Astrocyte (in vitro differentiated cells and primary cell): ENCODE data around the gene MAST1. TPM values are rescaled to one million over a fixed set of nuclear protein-coding genes. Genes with fewer than 3 reads are reported as not detected.

ENCODE experiments used
- DNase-seq: peaks from one replicate; pipeline ENCODE4 v3.0.0-alpha.2; 2010; ENCODE audit warnings: low read depth
- FAIRE-seq: peaks from 2 replicates; lab custom pipeline; 2011; peaks lifted over from hg19 to GRCh38; lab: Jason Lieb, UNC
- H2AFZ ChIP-seq: 2 replicates; pipeline ENCODE4 v1.6.0; 2012; ENCODE audit warnings: low read depth, low read length, inconsistent platforms
- H3K27ac ChIP-seq: 2 replicates; pipeline ENCODE4 v1.5.1; 2011; ENCODE audit warnings: low read depth, low read length, inconsistent platforms
- H3K27me3 ChIP-seq: 2 replicates; pipeline ENCODE4 v1.6.0; 2011; ENCODE audit warnings: low read length, inconsistent platforms; ENCODE audit not compliant: insufficient read depth
- H3K36me3 ChIP-seq: 2 replicates; pipeline ENCODE4 v1.5.1; 2011; ENCODE audit warnings: low read length, inconsistent platforms; ENCODE audit not compliant: insufficient read depth
- H3K4me1 ChIP-seq: 2 replicates; pipeline ENCODE4 v1.5.1; 2011; ENCODE audit warnings: low read length, inconsistent platforms; ENCODE audit not compliant: insufficient read depth
- H3K4me2 ChIP-seq: 2 replicates; pipeline ENCODE4 v1.6.0; 2012; ENCODE audit warnings: low read length, inconsistent platforms
- H3K4me3 ChIP-seq: 2 replicates; pipeline ENCODE4 v1.5.1; 2011; ENCODE audit warnings: low read depth, mild to moderate bottlenecking, low read length, inconsistent platforms; ENCODE audit not compliant: insufficient read depth
- H3K79me2 ChIP-seq: 2 replicates; pipeline ENCODE4 v1.6.0; 2012; ENCODE audit warnings: mild to moderate bottlenecking, low read length, inconsistent platforms; ENCODE audit not compliant: insufficient read depth
- H3K9ac ChIP-seq: 2 replicates; pipeline ENCODE4 v1.6.0; 2012; ENCODE audit warnings: mild to moderate bottlenecking, low read length, inconsistent platforms
- H3K9me3 ChIP-seq: 2 replicates; pipeline ENCODE4 v1.5.1; 2012; ENCODE audit warnings: low read depth, mild to moderate bottlenecking, low read length, inconsistent platforms; ENCODE audit not compliant: insufficient read depth
- H4K20me1 ChIP-seq: 2 replicates; pipeline ENCODE4 v1.6.0; 2012; ENCODE audit warnings: low read length, inconsistent platforms; ENCODE audit not compliant: insufficient read depth
- H3K27ac Mint-ChIP-seq: one replicate; pipeline ENCODE4 v1.8.0; 2021; ENCODE audit warnings: mild to moderate bottlenecking, mixed read lengths; ENCODE audit not compliant: unreplicated experiment
- H3K27me3 Mint-ChIP-seq: one replicate; pipeline ENCODE4 v1.8.0; 2021; ENCODE audit warnings: low read depth, mixed read lengths; ENCODE audit not compliant: unreplicated experiment
- H3K36me3 Mint-ChIP-seq: one replicate; pipeline ENCODE4 v1.8.0; 2021; ENCODE audit warnings: low read depth, mixed read lengths; ENCODE audit not compliant: unreplicated experiment
- H3K4me1 Mint-ChIP-seq: one replicate; pipeline ENCODE4 v1.8.0; 2021; ENCODE audit warnings: low read depth, mixed read lengths; ENCODE audit not compliant: unreplicated experiment
- H3K4me3 Mint-ChIP-seq: one replicate; pipeline ENCODE4 v1.8.0; 2021; ENCODE audit warnings: mild to moderate bottlenecking, moderate library complexity, mixed read lengths; ENCODE audit not compliant: unreplicated experiment
- H3K9me3 Mint-ChIP-seq: one replicate; pipeline ENCODE4 v1.8.0; 2021; ENCODE audit warnings: mild to moderate bottlenecking, mixed read lengths; ENCODE audit not compliant: unreplicated experiment
- CTCF ChIP-seq: IDR thresholded peaks from 2 replicates; pipeline ENCODE4 v1.5.1; 2011; ENCODE audit warnings: low read depth, mild to moderate bottlenecking, inconsistent platforms, low read length, moderate library complexity; ENCODE audit not compliant: insufficient read depth
- EZH2 ChIP-seq: IDR thresholded peaks from 2 replicates; pipeline ENCODE4 v1.6.1; 2012; ENCODE audit warnings: mild to moderate bottlenecking, low read length, inconsistent platforms; ENCODE audit not compliant: insufficient read depth
- total RNA-seq: library from RNA; stranded (reverse); gene quantifications from 2 replicates; pipeline ENCODE4 v1.2.1, GENCODE V29; 2021

MAST1 gene
- total RNA-seq, 1 donor from 2014 or later, result 5.4 TPM

GRCh38 chr19:12793290-12794195, 44.8 kb upstream of the MAST1 start:
- Mint-ChIP-seq H3K27ac (peak overlapping the region; percentile 98), H3K36me3 (no peaks in the 10 kb centered on the region), H3K9me3 (no peaks in the 10 kb centered on the region), H3K4me3 (peak overlapping the region; percentile 93), H3K27me3 (no peaks in the 10 kb centered on the region), H3K4me1 (peaks cover 26% of the 10 kb centered on the region)
- TF ChIP-seq CTCF (no peak), EZH2 (no peak)
- peak overlapping the region; percentile 94 for H3K9ac ChIP-seq
- H3K4me2 ChIP-seq, result peak overlapping the region; percentile 91
- H3K79me2 ChIP-seq, result peaks cover 21% of the 10 kb centered on the region
- H3K4me3 ChIP-seq, result peak overlapping the region; percentile 92
- H3K27ac ChIP-seq, result peak overlapping the region; percentile 90
- H3K27me3 ChIP-seq, result no peaks in the 10 kb centered on the region
- peaks cover 19% of the 10 kb centered on the region for H4K20me1 ChIP-seq
- FAIRE-seq (no peak), DNase-seq (peak; percentile 73)
- H2AFZ ChIP-seq, result peak overlapping the region; percentile 40
- H3K36me3 ChIP-seq, result no peaks in the 10 kb centered on the region
- peaks cover 31% of the 10 kb centered on the region for H3K4me1 ChIP-seq
- no peaks in the 10 kb centered on the region for H3K9me3 ChIP-seq

DNA sequence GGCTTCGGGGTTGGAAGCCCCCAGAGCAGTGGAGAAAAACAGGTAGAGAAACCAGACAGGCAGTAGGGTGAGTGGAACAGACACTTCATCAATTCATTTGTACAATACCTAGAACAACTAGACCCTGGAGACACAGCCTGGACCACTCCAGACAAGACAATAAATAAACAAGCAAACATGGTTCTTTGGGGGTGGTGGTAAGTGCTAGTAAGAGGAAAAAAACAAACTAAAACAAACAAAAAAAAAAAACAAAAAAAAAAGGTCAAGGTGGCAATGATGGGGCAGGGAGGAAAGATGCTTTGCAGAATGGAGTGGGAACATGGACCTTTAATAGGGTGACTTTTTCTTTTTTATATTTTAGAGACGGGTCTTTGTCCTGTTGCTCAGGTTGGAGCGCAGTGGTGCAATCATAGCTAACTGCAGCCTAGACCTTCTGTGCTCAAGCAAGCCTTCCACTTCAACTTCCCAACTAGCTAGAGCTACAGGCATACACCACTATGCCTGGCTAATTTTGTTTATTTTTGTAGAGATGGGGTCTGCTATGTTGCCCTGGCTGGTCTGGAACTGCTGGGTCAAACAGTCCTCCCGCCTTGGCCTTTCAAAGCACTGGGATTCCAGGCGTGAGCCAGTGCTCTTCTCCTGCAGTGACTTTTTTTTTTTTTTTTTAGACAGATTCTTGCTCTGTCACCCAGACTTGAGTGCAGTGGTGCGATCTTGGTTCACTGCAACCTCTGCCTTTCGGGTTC, 43.9 kb upstream of the MAST1 start:
- no peaks in the 10 kb centered on the region for H3K27me3 ChIP-seq
- H3K4me3 ChIP-seq, result peak overlapping the region; percentile 92
- no peaks in the 10 kb centered on the region for H3K9me3 Mint-ChIP-seq
- H4K20me1 ChIP-seq, result peaks cover 19% of the 10 kb centered on the region
- peak overlapping the region; percentile 90 for H3K4me3 Mint-ChIP-seq
- H3K4me2 ChIP-seq, result peak overlapping the region; percentile 91
- H3K27me3 Mint-ChIP-seq, result no peaks in the 10 kb centered on the region
- peaks cover 2% of the 10 kb centered on the region for H3K36me3 Mint-ChIP-seq
- no peak overlapping the region for H2AFZ ChIP-seq
- H3K9me3 ChIP-seq, result no peaks in the 10 kb centered on the region
- H3K9ac ChIP-seq, result peak overlapping the region; percentile 94
- H3K4me1 Mint-ChIP-seq, result peaks cover 21% of the 10 kb centered on the region
- H3K27ac Mint-ChIP-seq, result peak overlapping the region; percentile 98
- no peaks in the 10 kb centered on the region for H3K36me3 ChIP-seq
- no peak for TF ChIP-seq EZH2
- no peak for TF ChIP-seq CTCF
- peaks cover 21% of the 10 kb centered on the region for H3K79me2 ChIP-seq
- H3K4me1 ChIP-seq, result peaks cover 23% of the 10 kb centered on the region
- FAIRE-seq (no peak), DNase-seq (no peak)
- H3K27ac ChIP-seq, result peak overlapping the region; percentile 90
